GM18517 (cell line): ENCODE measurements around the gene SPINK14.
A peak's percentile ranks its signal among the peaks of the same experiment; 100 is the strongest.

Experiments used
- ATAC-seq: cut with Tn5 transposase; IDR thresholded peaks from one replicate; pipeline ENCODE4 v1.9.1; 2021; ENCODE audit warnings: mild to moderate bottlenecking, moderate library complexity; ENCODE audit not compliant: unreplicated experiment

SPINK14 gene, protein sequence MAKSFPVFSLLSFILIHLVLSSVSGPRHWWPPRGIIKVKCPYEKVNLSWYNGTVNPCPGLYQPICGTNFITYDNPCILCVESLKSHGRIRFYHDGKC

DNA sequence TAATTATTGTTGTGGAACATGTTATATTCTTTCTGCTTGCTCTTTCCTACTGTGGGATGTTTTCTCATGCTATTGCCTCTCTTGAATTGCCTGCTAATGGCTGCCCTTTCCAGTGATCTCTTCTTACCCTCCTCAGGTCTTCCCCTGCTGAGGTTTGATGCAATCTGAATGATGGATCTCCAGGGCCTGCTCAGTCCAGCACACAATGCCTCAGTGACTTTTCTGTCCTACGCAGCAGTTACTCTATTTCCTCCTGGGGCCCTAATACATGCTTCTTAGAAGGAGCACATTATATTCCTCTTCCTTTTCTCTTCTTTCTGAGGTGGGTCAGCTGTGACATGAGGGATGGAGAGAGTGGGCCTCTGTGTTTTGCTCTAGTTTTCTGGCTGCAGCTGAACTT lies at the start of gene SPINK14:
Gene SPINK14 (plus strand): TSS at position 301 of the 400 bp plus-strand sequence. CDS start 1,187 bp downstream, outside the sequence.
- no peak for ATAC-seq

DNA sequence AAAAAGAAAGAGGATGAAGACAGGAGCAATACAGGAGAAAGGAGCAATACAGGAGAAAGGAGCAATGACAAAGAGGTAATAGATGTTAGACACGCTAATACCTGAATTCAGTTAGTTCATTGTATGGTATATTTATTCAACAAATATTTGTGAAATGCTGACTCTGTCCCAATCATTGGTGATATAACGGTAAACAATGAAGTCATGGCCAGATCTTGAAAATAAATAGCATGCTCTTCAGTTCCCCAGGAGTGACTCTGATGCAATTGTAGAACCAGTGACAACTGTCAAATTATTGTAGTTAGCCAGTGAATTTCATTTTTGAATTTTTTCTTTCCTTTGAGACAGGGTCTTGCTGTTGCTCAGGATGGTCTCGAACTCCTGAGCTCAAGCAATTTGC lies 48.0 kb upstream of the SPINK14 start:
- no peak for ATAC-seq

DNA sequence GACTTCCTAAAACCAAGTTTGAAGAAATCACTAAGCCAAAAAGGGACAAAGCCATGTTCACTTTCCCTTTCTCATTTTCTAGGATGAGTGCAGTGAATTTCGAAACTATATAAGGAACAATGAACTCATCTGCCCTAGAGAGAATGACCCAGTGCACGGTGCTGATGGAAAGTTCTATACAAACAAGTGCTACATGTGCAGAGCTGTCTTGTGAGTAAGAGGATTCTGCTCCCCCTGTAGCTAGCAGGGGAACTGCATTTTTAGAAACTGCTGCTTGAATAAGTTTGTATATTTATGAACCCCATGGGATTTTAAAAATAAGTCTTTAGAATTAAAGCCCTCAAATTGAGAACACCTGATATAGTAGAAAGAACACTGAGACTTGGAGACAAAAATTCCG lies 42.7 kb upstream of the SPINK14 start:
- ATAC-seq = no peak

DNA sequence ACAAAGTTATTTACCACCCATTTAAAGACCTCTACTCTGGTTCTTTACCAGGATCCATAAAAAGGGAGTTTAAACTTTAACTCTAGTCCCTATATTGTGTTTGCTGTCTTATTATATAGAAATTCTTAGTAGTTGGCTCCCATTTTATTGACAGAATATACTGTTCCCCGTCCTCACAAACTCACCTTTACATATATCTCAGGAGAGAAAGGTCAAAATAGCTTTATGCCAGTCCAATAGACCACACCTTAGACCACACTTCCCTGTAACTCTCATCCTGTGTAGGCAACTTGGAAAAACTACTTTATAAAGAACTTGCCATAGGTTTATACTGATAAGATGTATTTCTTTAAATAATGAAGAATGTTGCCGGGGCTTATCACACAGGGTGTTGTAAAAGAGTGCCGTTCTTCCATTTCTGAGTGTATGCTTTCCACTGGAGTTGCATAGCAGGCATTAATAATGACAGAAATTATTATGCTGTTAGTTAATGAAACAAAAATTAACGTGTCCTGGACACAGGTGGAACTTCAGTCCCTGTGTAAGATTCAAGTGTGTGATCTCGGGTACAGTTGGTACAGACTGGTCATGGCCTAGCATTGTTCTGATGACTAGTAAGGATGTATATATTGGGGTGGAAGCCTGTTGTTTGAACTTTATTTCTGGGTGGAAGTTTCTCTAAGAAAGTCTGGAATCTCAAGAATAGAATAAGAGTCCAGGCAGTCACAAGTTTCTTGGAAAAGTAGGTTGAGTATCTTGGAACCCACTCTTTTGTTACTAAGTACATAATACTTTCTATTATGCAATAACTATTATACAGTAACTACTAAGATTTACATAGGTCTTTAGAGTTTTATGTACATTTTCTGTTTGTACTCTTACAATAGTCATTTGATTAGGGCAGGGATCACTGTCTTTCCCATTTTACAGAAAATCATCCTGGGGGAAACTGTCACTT lies 33.0 kb upstream of the SPINK14 start:
- ATAC-seq = no peak

- ATAC-seq = no peak
These were observed 27.5 kb upstream of the SPINK14 start for GRCh38 chr5:148140846-148141245.

DNA sequence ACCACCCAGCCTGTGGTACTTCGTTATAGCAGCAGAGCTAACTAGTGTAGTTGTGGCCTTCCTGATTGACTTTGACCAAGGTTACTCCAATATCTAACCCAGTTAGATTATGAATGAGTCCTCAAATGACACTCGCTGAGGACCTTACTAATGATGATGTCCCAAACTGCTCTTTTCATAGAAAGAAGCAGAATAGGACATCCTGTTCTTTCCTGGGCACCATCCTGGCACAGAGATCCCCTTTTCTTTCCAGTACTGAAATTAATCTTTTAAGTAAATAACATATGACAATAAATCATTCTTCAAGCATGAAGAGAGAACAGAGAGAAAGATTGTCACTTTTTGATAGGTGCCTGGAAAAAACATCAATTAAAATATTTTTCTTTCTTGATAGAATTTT lies 26.7 kb upstream of the SPINK14 start:
- ATAC-seq = no peak

GRCh38 chr5:148145916-148146315 lies 22.4 kb upstream of the SPINK14 start:
- ATAC-seq = no peak

DNA sequence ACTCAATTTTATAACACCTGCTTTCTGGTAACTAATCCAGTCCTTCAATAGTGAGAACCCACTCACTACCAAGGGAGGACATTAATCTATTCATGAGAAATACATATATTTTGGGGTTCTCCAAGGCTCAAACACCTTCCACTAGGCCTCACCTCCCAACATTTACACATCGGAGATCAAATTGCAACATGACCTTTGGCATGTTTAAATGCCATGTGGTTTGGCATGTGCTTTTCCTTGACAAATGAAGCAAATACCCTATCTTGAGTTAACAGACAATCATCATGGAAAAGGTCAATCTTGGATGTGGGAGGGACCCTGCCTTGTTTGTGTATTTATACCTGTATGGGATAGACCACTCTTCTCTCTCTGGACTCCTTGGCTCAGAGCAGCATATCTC lies 21.9 kb upstream of the SPINK14 start:
- no peak for ATAC-seq

- no peak for ATAC-seq
These were observed 20.9 kb upstream of the SPINK14 start for GRCh38 chr5:148147415-148147814.

DNA sequence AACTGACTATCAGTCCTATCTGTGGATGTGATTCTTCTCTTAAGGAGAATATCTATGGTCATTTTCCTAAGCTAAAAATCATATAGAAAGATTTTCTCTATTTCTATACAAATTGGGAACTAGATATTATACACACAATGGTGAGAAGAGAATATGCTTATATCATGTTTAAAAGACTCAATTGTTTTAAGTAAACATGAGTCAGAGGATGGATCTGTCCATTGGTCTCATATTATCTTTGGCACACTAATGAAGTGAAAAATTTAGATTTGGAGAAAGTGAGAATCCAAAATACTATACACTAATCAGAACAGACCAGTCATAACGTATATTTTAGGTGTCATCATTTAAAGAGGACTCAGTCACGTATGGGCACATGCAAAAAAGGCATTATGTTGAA lies 16.5 kb upstream of the SPINK14 start:
- ATAC-seq = no peak

DNA sequence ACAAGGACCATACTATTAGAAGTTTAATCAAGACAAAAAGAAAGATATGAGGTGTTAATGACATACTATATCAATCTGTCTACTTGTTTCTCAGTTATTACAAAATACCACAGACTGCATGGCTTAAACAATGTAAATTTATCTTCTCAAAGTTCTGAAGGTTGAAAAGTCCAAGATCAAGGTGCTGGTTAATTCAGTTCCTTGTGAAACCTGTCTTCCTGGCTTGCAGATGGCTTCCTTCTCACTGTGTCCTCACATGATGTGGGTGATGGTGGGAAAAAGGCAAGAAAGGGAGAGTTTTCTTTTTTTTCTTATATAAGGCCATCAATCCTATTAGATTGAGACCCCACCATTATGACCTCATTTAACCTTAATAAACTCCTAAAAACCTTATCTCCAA lies 15.6 kb upstream of the SPINK14 start:
- ATAC-seq = no peak

- no peak for ATAC-seq
These were observed 11.7 kb upstream of the SPINK14 start for GRCh38 chr5:148156609-148157008.

DNA sequence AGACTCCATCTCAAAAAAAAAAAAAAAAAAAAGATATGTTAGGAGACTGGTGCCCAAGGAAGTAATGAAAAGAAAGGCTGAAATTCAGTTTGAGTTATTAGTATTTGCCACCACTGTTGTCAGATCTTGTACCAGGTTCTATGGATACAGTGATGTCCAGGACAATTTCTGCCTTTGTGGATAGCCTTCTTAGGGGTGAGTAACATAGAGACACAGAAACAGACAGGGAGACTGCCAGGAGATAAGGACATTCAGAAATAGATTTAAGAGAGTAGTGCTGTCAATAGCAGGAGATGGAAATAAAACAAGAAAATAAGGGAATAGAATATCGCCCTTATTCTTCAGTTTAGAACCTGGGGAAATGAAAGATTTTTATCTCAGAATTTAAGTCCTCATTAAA lies 6.3 kb upstream of the SPINK14 start:
- no peak for ATAC-seq

DNA sequence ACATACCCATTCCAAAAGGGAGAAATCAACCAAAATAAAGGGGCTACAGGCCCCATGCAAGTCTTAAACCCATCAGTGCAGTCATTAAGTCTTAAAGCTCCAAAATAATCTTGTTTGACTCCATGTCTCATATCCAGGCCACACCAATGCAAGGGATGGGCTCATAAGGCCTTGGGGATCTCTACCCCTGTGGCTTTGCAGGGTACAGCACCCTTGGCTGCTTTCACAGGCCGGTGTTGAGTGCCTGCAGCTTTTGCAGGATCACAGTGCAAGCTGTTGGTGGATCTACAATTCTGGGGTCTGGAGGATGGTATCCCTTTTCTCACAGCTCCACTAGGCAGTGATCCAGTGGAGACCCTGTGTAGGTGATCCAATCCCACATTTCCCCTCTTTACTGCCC lies 5.0 kb upstream of the SPINK14 start:
- no peak for ATAC-seq

DNA sequence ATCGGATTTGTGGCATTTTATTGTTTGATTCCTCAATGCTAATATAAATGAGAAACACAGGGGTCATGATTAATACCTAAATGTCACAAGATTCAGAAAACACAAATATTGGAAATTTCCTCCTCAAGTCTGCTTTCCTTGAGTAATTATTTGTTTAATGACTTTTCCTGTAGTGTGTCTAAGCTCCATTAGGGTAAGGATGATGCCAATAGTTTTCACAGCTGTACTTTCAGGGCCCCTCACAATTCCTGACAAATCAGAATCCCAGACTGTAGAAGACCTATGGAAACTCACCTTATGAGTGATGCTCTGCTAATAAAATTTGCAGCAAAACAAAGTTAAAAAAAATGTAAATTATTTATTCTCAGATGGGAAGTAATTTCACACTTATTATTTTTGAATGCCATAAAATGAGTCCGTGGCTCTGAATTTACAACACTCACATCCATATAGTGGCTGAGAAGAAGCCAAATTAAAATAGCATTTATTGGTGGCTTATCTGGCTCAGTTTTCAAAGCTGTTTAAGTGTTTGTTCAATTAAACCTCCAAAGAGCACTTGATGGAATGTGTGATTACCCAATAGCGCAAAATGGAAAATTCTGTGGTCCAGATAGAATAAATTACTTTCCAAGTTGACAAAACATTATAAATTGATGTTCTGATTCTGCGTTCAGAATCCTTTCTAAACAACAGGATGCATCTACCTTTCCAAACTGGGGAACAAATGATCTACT lies 1.6 kb upstream of the SPINK14 start:
- ATAC-seq = no peak

GRCh38 chr5:148172377-148172776 lies 4.0 kb downstream of the SPINK14 start:
- no peak for ATAC-seq

GRCh38 chr5:148176480-148176879 lies 8.1 kb downstream of the SPINK14 start:
- ATAC-seq = no peak

DNA sequence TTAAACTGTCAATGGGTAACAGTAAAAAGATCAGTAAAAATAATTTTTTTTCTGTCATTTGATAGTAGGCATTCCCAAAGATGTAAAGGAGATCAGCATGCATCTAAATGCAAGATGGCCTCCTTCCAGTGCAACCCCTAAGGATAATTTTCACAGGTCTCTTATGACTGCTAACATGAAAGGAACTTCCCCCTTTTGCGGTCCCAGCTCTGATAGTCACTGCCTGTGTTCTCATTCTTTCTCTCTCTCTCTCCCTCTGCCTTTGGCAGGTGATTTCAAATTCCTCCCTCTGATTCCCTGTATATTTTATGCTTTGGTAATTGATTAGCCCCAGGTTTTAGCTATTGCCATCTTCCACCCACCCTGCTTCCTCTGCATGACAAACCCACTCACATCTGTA lies 8.9 kb downstream of the SPINK14 start:
- no peak for ATAC-seq

- peak; percentile 72 for ATAC-seq
These were observed 11.0 kb downstream of the SPINK14 start for GRCh38 chr5:148179234-148179824.

DNA sequence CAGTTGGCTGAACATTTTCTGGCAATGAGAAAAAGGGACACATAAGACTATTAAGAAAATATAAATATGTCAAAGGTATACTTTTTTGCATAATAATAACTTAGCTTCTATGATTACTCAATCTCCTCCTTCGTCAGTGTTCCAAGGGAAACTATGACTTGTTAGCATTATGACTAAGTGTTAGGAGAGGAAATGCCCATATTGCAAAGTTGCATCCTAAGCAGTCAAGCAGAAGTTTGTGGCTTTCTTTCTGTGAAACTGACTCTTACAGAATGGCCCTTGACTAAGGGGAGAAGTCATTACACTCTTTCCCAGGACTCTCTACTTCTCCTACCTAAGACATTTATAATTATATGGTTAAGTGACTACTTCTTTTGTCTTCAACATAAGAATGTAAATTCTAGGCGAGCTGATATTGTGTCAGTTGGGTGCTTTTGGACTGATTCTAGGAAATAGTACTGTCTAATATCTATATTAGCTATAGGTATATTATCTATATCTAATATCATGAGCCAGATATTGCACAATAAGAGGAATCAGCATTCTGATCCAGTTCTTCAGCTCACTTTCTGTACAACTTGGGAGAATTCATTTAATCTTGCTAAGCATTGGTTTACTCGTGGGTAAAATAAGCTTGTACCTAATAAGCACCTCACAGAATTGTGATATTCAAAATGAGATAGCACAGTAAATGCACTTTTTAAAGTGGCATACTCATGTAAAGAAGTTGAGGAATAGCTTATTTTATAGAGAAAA lies 18.1 kb downstream of the SPINK14 start:
- peak; percentile 67 for ATAC-seq

DNA sequence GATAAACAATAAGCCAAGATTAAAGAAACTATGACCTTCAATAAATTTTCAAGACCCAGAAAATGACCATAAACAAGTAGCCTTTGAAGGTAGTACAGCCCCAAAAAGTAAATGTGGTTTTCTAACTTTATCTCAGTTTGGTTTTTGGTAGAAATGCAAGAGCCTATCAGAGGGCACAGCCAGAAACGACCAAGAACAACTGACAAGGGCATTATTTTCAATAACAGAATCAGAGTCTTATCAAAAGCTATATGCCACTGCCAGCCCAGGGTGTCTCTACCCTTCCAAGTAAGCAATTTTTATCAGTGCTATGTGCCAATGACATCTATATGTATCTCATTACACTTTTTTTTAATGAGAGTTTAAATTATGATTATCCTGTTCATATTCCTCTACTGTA lies 22.7 kb downstream of the SPINK14 start:
- no peak for ATAC-seq
